KMS-11 (cell line): Measurements from ENCODE around the gene NOTUM.

ENCODE experiments used
- H2AFZ ChIP-seq: fragments of 200-600 bp; sonication (generic); 2 replicates; pipeline ENCODE4 v1.6.1; 2016; ENCODE audit warnings: antibody characterized with exemption, mixed run types, low read depth
- H3K27ac ChIP-seq: fragments of 200-600 bp; sonication (generic); 2 replicates; pipeline ENCODE4 v1.6.1; 2016; ENCODE audit warnings: mild to moderate bottlenecking, mixed run types
- H3K27me3 ChIP-seq: fragments of 200-600 bp; sonication (generic); 2 replicates; pipeline ENCODE4 v1.6.1; 2017; ENCODE audit warnings: mild to moderate bottlenecking, low read depth, mixed run types, moderate library complexity; ENCODE audit not compliant: insufficient read depth
- H3K36me3 ChIP-seq: fragments of 200-600 bp; sonication (generic); 2 replicates; pipeline ENCODE4 v1.6.1; 2017; ENCODE audit warnings: mild to moderate bottlenecking, mixed run types; ENCODE audit not compliant: insufficient read depth
- H3K4me1 ChIP-seq: fragments of 200-600 bp; sonication (generic); 2 replicates; pipeline ENCODE4 v1.6.1; 2016; ENCODE audit warnings: mild to moderate bottlenecking, low read depth, mixed run types; ENCODE audit not compliant: poor library complexity, severe bottlenecking
- H3K4me2 ChIP-seq: fragments of 200-600 bp; sonication (generic); 2 replicates; pipeline ENCODE4 v1.7.0; 2016; ENCODE audit warnings: mild to moderate bottlenecking, mixed run types
- H3K4me3 ChIP-seq: fragments of 200-600 bp; sonication (generic); IDR thresholded peaks from 2 replicates; pipeline ENCODE4 v1.6.1; 2017; ENCODE audit warnings: low read depth, low read length, mixed read lengths; ENCODE audit not compliant: insufficient read depth
- H3K79me2 ChIP-seq: fragments of 200-600 bp; sonication (generic); 2 replicates; pipeline ENCODE4 v1.6.1; 2016; ENCODE audit warnings: low read depth, mixed run types; ENCODE audit not compliant: insufficient read depth
- H3K9ac ChIP-seq: fragments of 200-600 bp; sonication (generic); 2 replicates; pipeline ENCODE4 v1.6.1; 2016; ENCODE audit warnings: mild to moderate bottlenecking, mixed run types
- H4K20me1 ChIP-seq: fragments of 200-600 bp; sonication (generic); 2 replicates; pipeline ENCODE4 v1.6.1; 2016; ENCODE audit warnings: mild to moderate bottlenecking, mixed run types; ENCODE audit not compliant: insufficient read depth
- TF ChIP-seq, protein P1 (sequence below): fragments of 200-600 bp; sonication (generic); conservative IDR thresholded peaks from 2 replicates; pipeline ENCODE4 v1.6.1; 2017; ENCODE audit warnings: low read depth, mild to moderate bottlenecking, antibody characterized with exemption, low read length, moderate library complexity, mixed read lengths

Gene NOTUM

GRCh38 chr17:81917565-81918332, 43.2 kb downstream of the NOTUM start, which contains the start of gene SIRT7:
SIRT7 (minus strand) TSS chr17:81918176; CDS start chr17:81918131, 45 bp downstream.
- Histone ChIP-seq H3K4me3 (no peak within 1 kb of the TSS), H3K36me3 (peaks cover 22% of the 10 kb centered on the region; the same call in 1 of the 2 replicates), H3K27me3 (no peaks in the 10 kb centered on the region), H4K20me1 (0 out of 2 replicates have a peak, but pooled peaks cover 9% of the 10 kb centered on the region), H3K9ac (peak within 1 kb of the TSS; percentile 72), H2AFZ (peak within 1 kb of the TSS; percentile 5; the same call in 1 of the 2 replicates), H3K79me2 (peaks cover 63% of the 10 kb centered on the region), H3K4me1 (peaks cover 47% of the 10 kb centered on the region), H3K27ac (peak within 1 kb of the TSS; percentile 26; the same call in 1 of the 2 replicates), H3K4me2 (peak within 1 kb of the TSS; percentile 72)
- TF ChIP-seq, protein P1, sequence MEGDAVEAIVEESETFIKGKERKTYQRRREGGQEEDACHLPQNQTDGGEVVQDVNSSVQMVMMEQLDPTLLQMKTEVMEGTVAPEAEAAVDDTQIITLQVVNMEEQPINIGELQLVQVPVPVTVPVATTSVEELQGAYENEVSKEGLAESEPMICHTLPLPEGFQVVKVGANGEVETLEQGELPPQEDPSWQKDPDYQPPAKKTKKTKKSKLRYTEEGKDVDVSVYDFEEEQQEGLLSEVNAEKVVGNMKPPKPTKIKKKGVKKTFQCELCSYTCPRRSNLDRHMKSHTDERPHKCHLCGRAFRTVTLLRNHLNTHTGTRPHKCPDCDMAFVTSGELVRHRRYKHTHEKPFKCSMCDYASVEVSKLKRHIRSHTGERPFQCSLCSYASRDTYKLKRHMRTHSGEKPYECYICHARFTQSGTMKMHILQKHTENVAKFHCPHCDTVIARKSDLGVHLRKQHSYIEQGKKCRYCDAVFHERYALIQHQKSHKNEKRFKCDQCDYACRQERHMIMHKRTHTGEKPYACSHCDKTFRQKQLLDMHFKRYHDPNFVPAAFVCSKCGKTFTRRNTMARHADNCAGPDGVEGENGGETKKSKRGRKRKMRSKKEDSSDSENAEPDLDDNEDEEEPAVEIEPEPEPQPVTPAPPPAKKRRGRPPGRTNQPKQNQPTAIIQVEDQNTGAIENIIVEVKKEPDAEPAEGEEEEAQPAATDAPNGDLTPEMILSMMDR, result no peak

DNA sequence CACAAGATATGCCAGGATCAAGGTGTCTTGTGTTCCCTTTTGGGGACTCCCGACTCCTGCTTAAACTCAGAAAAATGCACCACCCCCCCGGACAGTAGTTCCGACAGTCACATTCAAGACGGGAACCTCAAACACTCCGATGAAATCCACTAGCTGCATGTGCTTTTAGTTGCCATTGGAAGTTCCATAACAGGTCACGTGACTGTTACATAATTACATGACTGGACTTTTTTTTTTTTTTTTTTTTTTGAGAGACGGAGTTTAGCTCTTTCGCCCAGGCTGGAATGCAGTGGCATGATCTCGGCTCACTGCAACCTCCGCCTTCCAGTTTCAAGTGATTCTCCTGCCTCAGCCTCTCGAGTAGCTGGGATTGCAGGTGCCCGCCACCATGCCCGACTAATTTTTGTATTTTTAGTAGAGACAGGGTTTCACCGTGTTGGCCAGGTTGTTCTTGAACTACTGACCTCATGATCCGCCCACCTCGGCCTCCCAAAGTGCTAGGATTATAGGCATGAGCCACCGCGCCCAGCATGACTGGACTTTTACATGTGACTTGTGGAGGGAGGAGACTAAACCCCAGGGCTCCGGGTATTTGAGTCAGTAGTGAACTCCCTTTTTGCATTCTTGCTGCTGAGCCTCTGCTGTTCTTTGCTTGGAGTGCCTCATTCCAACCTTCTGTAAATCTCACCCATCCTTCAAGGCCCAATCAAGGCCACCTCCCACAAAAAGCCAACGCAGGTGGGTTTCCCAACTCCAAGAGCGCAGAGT, 44.6 kb downstream of the NOTUM start:
- Histone ChIP-seq H3K36me3 (peaks cover 24% of the 10 kb centered on the region; the same call in 1 of the 2 replicates), H3K4me3 (no peak overlapping the region), H3K4me2 (peak overlapping the region; percentile 72), H3K27ac (no peak overlapping the region), H3K9ac (no peak overlapping the region; the same call in 1 of the 2 replicates), H3K4me1 (peaks cover 38% of the 10 kb centered on the region), H2AFZ (no peak overlapping the region), H3K27me3 (no peaks in the 10 kb centered on the region), H3K79me2 (peaks cover 51% of the 10 kb centered on the region), H4K20me1 (0 out of 2 replicates have a peak, but pooled peaks cover 8% of the 10 kb centered on the region)
- TF ChIP-seq, protein P1, result no peak

DNA sequence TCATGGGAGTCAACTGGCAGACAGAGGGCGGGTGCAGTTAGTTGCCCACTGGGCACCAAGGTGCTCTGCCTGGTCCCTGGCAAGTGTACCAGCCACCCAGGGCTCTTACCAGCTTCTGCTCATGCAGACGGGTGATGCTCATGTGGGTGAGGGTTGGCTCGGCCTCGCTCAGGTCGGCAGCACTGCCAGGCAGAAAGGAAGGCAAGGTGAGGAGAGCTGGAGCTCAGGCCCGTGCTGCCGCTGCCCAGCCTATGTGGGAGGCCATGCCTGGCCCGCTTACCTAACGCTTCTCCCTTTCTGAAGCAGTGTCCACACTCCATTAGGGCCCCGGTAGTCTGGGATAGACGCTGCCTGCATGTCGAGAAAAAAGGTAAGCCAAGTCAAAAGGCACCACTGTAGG, 45.7 kb downstream of the NOTUM start:
- Histone ChIP-seq H3K4me1 (peaks cover 31% of the 10 kb centered on the region), H3K27ac (no peak overlapping the region), H3K36me3 (peaks cover 24% of the 10 kb centered on the region; the same call in 1 of the 2 replicates), H3K4me3 (no peak overlapping the region), H3K79me2 (peaks cover 40% of the 10 kb centered on the region), H3K9ac (no peak overlapping the region), H3K4me2 (no peak overlapping the region), H4K20me1 (0 out of 2 replicates have a peak, but pooled peaks cover 5% of the 10 kb centered on the region), H3K27me3 (no peaks in the 10 kb centered on the region), H2AFZ (no peak overlapping the region)
- TF ChIP-seq, protein P1, result no peak

GRCh38 chr17:81914103-81914850, 46.7 kb downstream of the NOTUM start:
- Histone ChIP-seq H3K27ac (no peak overlapping the region), H4K20me1 (0 out of 2 replicates have a peak, but pooled peaks cover 5% of the 10 kb centered on the region), H3K36me3 (peaks cover 24% of the 10 kb centered on the region; the same call in 1 of the 2 replicates), H3K27me3 (no peaks in the 10 kb centered on the region), H3K9ac (no peak overlapping the region), H2AFZ (no peak overlapping the region), H3K4me1 (peaks cover 37% of the 10 kb centered on the region), H3K4me2 (no peak overlapping the region), H3K79me2 (peaks cover 30% of the 10 kb centered on the region), H3K4me3 (no peak overlapping the region)
- TF ChIP-seq, protein P1, result no peak
